ENCODE measurements around the gene GSS.

GRCh38 chr20:34925981-34926380, 29.6 kb downstream of the GSS start:
- TF ChIP-seq CTCF (IDR thresholded peaks at IDR 0.05 in 4 of 5, conservative IDR thresholded peaks at IDR 0.05 in 1 of 5) (no peak), POLR2A (IDR thresholded peaks at IDR 0.05) (no peak)
